GM13977 (cell line): ENCODE results near the gene MRM1.

Source experiments
- DNase-seq: peaks from one replicate; pipeline ENCODE4 v3.0.0; 2012; ENCODE audit warnings: low spot score
- in situ Hi-C: fragments of 300-500 bp; cut with MboI; formaldehyde crosslinking; loops from one replicate; pipeline ENCODE4 v1.12.0; 2022; ENCODE audit warnings: low sequenced_read_pairs, low pct_unique_long_range_greater_than_20kb, mixed read lengths, inconsistent platforms; ENCODE audit not compliant: unreplicated experiment
- TF ChIP-seq, protein P1 (sequence below): IDR thresholded peaks from 2 replicates; pipeline ENCODE4 v1.5.1; 2012; ENCODE audit warnings: mild to moderate bottlenecking, control low read depth; ENCODE audit not compliant: insufficient read depth; ENCODE audit errors: extremely low read depth, missing control alignments

The MRM1 gene

DNA sequence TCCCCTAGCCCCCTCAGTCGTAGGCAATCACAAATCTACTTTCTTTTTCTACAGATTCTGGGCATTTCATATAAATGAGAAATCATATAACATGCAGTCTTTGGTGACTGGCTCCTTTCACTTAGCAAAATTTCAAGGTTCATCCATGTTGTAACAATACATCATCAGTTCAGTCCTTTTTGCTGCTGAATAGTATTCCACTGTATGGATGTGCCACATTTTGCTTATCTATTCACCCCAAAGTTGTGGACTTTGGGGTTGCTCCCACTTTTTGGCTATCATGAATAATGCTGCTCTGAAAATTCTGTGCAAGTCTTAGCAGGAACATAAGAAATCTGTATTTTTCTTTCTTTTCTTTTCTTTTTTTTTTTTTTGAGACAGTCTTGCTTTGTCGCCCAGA, 39.0 kb downstream of the MRM1 start:
- TF ChIP-seq, protein P1, sequence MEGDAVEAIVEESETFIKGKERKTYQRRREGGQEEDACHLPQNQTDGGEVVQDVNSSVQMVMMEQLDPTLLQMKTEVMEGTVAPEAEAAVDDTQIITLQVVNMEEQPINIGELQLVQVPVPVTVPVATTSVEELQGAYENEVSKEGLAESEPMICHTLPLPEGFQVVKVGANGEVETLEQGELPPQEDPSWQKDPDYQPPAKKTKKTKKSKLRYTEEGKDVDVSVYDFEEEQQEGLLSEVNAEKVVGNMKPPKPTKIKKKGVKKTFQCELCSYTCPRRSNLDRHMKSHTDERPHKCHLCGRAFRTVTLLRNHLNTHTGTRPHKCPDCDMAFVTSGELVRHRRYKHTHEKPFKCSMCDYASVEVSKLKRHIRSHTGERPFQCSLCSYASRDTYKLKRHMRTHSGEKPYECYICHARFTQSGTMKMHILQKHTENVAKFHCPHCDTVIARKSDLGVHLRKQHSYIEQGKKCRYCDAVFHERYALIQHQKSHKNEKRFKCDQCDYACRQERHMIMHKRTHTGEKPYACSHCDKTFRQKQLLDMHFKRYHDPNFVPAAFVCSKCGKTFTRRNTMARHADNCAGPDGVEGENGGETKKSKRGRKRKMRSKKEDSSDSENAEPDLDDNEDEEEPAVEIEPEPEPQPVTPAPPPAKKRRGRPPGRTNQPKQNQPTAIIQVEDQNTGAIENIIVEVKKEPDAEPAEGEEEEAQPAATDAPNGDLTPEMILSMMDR = no peak
- no peak for DNase-seq
- in situ Hi-C loops = loop anchor here (25.0 kb wide), 2 partner anchors 397 to 597 kb away; no protein-coding TSS in a partner anchor

DNA sequence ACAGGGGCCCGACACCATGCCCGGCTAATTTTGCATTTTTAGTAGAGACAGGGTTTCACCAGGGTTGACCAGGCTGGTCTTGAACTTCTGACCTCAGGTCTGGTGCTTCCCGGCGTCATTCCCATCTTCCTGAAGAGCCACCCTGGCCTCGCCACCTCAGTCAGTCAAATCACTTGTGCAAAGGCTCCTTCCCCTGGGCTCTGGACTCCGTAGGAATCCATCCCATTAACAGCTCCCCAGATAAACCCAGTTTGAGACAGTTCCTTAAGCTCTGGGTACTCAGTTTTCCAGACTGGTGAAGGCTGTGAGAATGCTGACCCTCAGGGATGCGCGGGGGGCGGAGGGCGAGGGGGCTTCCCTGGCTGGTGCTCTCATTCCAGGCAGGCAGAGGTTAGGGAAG, 39.5 kb downstream of the MRM1 start:
- no peak for DNase-seq
- in situ Hi-C loops = loop anchor here (25.0 kb wide), 2 partner anchors 396 to 596 kb away; no protein-coding TSS in a partner anchor
- TF ChIP-seq, protein P1 = no peak

DNA sequence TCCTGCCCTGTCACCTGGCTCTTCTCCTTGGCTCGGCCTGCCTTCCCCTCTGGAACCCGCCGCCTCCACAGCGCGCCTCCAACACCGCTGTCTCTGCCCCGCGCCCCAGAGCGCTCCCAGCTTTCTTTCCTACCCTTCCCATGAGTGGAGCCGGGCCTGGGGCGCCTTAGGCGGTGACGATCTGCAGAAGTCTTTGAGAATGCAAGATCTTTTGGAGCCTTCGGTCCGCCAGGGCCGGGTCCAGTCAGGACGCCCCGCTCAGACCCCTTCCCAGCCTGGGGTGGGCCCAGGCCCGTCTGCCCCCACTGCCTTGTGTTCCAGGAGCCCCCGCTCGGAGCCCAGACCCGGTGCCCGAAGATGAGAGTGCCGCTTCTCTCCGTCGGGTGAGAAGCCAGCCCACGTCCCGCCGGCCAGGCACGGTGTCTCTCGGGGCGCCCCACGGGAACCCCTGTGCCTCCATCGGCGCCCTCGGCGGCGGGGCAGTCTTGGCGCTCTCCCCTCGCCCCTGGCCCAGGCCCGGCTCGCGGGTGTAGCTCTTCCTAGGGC, 40.0 kb downstream of the MRM1 start:
- no peak for DNase-seq
- in situ Hi-C loops = loop anchor here (25.0 kb wide), 2 partner anchors 396 to 596 kb away; no protein-coding TSS in a partner anchor
- TF ChIP-seq, protein P1 = no peak

DNA sequence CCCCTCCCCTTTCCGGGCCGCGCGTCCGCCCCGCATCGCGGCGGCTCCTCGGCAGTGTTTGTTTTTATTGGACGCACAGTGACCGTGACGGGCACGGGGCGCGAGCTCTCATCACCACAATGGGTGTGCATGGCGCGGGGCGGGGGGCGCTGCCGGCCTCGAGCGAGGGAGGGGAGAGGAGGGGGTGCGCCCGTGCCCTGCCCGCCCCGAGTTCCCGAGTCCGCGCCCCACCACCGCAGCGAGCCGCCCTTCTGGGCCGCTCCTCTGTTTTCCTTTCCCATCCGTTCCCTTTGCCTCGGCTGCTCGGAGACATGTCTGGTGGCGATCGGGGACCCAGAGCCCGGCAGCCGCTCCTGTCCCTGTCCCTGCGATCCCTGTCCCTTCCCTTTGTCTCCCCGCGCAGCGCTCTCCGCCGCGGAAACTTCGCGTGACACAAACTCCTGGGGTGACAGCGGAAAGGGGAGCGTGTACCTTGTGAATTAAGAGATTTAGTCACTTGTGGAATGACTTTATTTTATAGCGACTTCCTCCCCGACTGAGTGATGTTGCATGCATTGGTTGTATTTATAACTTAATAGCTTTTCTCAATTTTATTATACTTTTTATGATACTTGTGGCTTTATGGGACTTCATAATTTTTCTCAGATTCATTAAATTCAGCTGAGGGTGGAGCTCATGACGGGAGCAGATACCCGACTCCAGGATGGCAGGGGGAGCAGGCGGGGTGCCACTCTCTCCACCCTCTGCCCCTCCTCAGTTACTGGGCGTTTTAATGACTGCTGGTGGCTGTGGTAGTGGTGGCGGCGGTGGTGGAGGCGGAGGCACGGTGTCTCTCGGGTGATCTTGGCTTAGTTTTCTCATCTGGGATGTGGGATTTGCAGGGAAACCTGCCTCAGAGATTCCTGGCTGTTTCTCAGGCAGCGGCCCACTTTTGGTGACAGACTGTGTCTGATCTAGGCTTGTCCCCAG, 40.8 kb downstream of the MRM1 start:
- TF ChIP-seq, protein P1 = no peak
- no peak for DNase-seq
- in situ Hi-C loops = loop anchor here (25.0 kb wide), 2 partner anchors 395 to 595 kb away; no protein-coding TSS in a partner anchor

DNA sequence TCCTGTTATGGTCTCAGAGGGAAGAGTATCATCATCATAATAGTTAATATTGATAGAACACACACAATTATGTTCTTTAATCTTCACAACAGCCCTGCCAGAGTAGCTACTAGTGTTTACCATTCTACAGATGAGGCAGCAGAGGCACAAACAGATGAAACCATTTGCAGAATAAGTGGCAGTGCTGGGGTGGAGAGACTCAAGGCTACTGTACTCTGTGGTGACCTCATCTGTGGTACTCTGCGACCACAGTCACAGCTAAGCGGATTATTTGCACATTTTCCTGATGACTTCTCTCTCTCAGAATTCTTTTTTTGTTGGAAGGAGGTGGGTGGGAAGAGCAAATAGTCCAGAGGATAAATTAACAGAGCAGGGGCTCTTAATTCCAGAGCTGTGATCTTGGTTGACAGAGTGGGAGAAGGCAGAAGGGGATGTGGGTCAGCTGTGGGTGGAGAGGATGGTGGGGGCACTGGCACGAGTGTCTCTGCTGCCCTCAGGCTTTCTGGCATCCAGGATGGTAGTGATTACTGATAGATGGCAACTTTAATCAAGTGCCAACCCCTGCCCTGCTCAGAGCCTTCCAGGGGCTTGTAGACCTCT, 41.8 kb downstream of the MRM1 start:
- no peak for DNase-seq
- in situ Hi-C loops = loop anchor here (25.0 kb wide), 2 partner anchors 394 to 594 kb away; no protein-coding TSS in a partner anchor
- TF ChIP-seq, protein P1 = no peak

DNA sequence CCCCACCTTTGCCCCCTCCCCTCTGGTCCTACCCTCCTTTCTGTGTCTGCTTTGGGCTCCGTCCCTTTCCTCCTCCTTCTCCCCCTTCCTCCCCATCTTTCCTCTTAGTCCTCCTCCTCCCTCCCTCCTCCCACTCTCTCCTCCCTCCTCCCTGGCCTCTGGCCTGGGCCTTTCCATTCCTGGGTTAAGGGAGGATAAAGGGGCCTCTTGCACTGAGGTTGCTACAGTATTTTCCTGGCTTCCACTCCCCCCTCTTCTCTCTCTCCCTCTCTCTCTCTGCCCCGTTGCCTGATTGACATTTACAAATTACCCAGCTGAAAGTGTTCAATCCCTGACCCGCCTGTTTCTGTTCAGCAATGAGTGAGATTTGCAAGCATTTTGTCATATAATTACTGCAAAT, 44.0 kb downstream of the MRM1 start:
- in situ Hi-C loops = loop anchor here (25.0 kb wide), 2 partner anchors 392 to 592 kb away; no protein-coding TSS in a partner anchor
- DNase-seq = no peak
- TF ChIP-seq, protein P1 = no peak
